ENCODE data around the gene SOX10.
A peak's percentile ranks its signal among the peaks of the same experiment; 100 is the strongest.

SOX10 gene

GRCh38 chr22:38021206-38021605 lies 36.9 kb upstream of the SOX10 start:
- DNase-seq (ENCODE audit: low read depth) = no peak
- no peak overlapping the region for H3K4me3 ChIP-seq (ENCODE audit: low read length)
- TF ChIP-seq CTCF (conservative IDR thresholded peaks at IDR 0.05; ENCODE audit: low read length) = no peak

GRCh38 chr22:38018938-38019827 lies 34.8 kb upstream of the SOX10 start:
- no peak for TF ChIP-seq CTCF (conservative IDR thresholded peaks at IDR 0.05; ENCODE audit: low read length)
- no peak for DNase-seq (ENCODE audit: low read depth)

GRCh38 chr22:38017939-38018885 lies 33.9 kb upstream of the SOX10 start:
- no peak overlapping the region for H3K4me3 ChIP-seq (ENCODE audit: low read length)
- no peak for TF ChIP-seq CTCF (conservative IDR thresholded peaks at IDR 0.05; ENCODE audit: low read length)
- DNase-seq (ENCODE audit: low read depth) = no peak

More at GRCh38 chr22:38018938-38019827, 34.8 kb upstream of the SOX10 start:
- no peak overlapping the region for H3K4me3 ChIP-seq (ENCODE audit: low read length)

GRCh38 chr22:38017272-38017920 lies 33.0 kb upstream of the SOX10 start:
- no peak overlapping the region for H3K4me3 ChIP-seq (ENCODE audit: low read length)
- DNase-seq (ENCODE audit: low read depth) = peak; percentile 65
- TF ChIP-seq CTCF (conservative IDR thresholded peaks at IDR 0.05; ENCODE audit: low read length) = no peak

- no peak overlapping the region for H3K4me3 ChIP-seq (ENCODE audit: low read length)
- DNase-seq (ENCODE audit: low read depth) = peak; percentile 43
- no peak for TF ChIP-seq CTCF (conservative IDR thresholded peaks at IDR 0.05; ENCODE audit: low read length)
Observed at GRCh38 chr22:38016182-38017151, 32.1 kb upstream of the SOX10 start.

- no peak for TF ChIP-seq CTCF (conservative IDR thresholded peaks at IDR 0.05; ENCODE audit: low read length)
- no peak for DNase-seq (ENCODE audit: low read depth)
- no peak overlapping the region for H3K4me3 ChIP-seq (ENCODE audit: low read length)
Observed at GRCh38 chr22:38014083-38014482, 29.7 kb upstream of the SOX10 start.

Measured in AG10803 (cell line).